Measurements from ENCODE around the gene RBSN. TPM values are rescaled to one million over a fixed set of nuclear protein-coding genes. Genes with fewer than 3 reads are reported as not detected.

Gene RBSN
- polyA plus RNA-seq, 1 experiment: 14.3 TPM

GRCh38 chr3:15043408-15044171 lies 55.4 kb downstream of the RBSN start:
- Histone ChIP-seq H3K27ac (ENCODE audit: low read depth, low read length) (no peak overlapping the region), H3K9me3 (ENCODE audit: control insufficient read depth, insufficient read depth, low read length) (no peaks in the 10 kb centered on the region), H3K4me3 (ENCODE audit: low read depth, low read length) (no peak overlapping the region), H3K27me3 (ENCODE audit: control insufficient read depth, insufficient read depth, low read length) (no peaks in the 10 kb centered on the region)
- no peak for TF ChIP-seq CTCF (IDR thresholded peaks at IDR 0.05; ENCODE audit: low read depth, low read length)
- no peak for DNase-seq (ENCODE audit: low read depth, low spot score)
- ChIA-PET POLR2A (no interaction called here), CTCF (no interaction called here)

DNA sequence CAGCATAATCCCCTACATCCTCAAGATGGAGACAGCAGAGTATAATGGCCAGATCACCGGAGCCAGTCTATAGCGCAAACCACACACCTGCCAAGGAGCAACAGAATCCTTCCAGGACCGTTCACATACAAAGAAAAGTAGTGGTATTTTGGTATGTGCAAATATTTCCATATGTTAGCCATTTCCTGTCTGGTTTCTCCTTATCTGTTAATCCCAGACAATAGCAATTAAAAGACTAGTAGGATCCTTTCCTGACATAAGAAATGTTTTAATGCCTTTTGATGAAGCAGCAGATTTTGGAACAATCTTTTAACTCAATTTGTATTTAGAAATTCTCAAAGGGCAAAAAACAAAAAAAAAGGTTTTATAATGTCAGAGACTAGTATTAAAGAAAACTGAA lies 56.0 kb downstream of the RBSN start:
- ChIA-PET POLR2A (no interaction called here), CTCF (no interaction called here)
- H3K27me3 ChIP-seq (ENCODE audit: control insufficient read depth, insufficient read depth, low read length): no peaks in the 10 kb centered on the region
- DNase-seq (ENCODE audit: low read depth, low spot score): no peak
- H3K27ac ChIP-seq (ENCODE audit: low read depth, low read length): no peak overlapping the region
- no peak overlapping the region for H3K4me3 ChIP-seq (ENCODE audit: low read depth, low read length)
- H3K9me3 ChIP-seq (ENCODE audit: control insufficient read depth, insufficient read depth, low read length): no peaks in the 10 kb centered on the region
- TF ChIP-seq CTCF (IDR thresholded peaks at IDR 0.05; ENCODE audit: low read depth, low read length): no peak

GRCh38 chr3:15041950-15042349 lies 57.0 kb downstream of the RBSN start:
- Histone ChIP-seq H3K27ac (ENCODE audit: low read depth, low read length) (no peak overlapping the region), H3K27me3 (ENCODE audit: control insufficient read depth, insufficient read depth, low read length) (no peaks in the 10 kb centered on the region), H3K4me3 (ENCODE audit: low read depth, low read length) (no peak overlapping the region), H3K9me3 (ENCODE audit: control insufficient read depth, insufficient read depth, low read length) (no peaks in the 10 kb centered on the region)
- no peak for DNase-seq (ENCODE audit: low read depth, low spot score)
- ChIA-PET CTCF (no interaction called here), POLR2A (no interaction called here)
- TF ChIP-seq CTCF (IDR thresholded peaks at IDR 0.05; ENCODE audit: low read depth, low read length): no peak

- no peak for DNase-seq (ENCODE audit: low read depth, low spot score)
Observed at GRCh38 chr3:15040844-15041243, 58.1 kb downstream of the RBSN start.

More at GRCh38 chr3:15040844-15041243, 58.1 kb downstream of the RBSN start:
- ChIA-PET CTCF (no interaction called here), POLR2A (no interaction called here)
- Histone ChIP-seq H3K9me3 (ENCODE audit: control insufficient read depth, insufficient read depth, low read length) (no peaks in the 10 kb centered on the region), H3K27me3 (ENCODE audit: control insufficient read depth, insufficient read depth, low read length) (no peaks in the 10 kb centered on the region), H3K27ac (ENCODE audit: low read depth, low read length) (no peak overlapping the region), H3K4me3 (ENCODE audit: low read depth, low read length) (no peak overlapping the region)
- TF ChIP-seq CTCF (IDR thresholded peaks at IDR 0.05; ENCODE audit: low read depth, low read length): no peak

Measured in AG04450 (cell line).